ENCODE measurements around the gene GPER1. TPM values are rescaled to one million over a fixed set of nuclear protein-coding genes. Genes with fewer than 3 reads are reported as not detected.

GPER1 gene
- total and polyA plus RNA-seq, 2 donors (not counting 3 experiments of a cell fraction or from before 2014, with no cell fraction given), result 0.77 to 2.3 TPM

DNA sequence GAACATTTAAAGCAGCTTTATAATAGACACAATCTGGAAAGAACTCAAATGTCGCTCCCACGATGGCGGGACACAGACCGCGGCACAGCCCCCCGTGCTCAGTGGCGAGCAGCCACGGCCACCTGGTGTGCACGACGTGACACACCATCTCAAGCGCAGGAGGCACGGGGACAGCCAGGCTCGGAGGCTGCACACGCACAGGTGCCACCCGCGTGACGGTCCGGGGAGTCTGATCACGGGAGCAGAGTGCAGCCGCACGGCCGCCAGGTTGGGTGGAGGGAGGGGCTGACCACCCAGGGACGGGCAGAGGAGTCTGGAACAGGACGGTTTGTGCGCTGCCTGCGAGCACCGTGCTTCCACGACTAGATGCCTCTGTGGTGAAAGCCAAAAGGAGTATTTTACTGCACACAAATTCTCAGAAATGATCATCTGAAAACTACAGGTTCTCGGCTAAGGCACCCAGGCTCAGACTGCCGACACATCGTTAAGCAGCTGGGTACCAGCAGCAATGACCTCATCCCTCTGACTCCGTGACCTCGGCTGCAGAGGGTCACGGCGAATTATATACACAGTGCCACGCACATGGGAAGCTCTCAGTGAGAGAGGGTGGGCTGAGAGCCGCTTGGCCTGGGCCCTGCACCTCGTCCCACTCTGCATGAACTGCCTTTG, 7.5 kb upstream of the GPER1 start:
- ChIA-PET CTCF (interaction anchor here (0.9 to 3.4 kb wide), 2 partner anchors 87 kb away, joined by 3 to 10 read pairs; no protein-coding TSS in a partner anchor), POLR2A (no interaction called here)
- peaks cover 3% of the 10 kb centered on the region for H3K4me1 ChIP-seq (ENCODE audit: control insufficient read depth, extremely low read depth, insufficient read depth, low read length)
- no peak overlapping the region for H2AFZ ChIP-seq (ENCODE audit: low read depth, low read length)
- H3K9ac ChIP-seq (replicated peaks; ENCODE audit: extremely low read depth, insufficient read depth, low read length), result no peak overlapping the region
- intact Hi-C loops (cut with micrococcal nuclease) (no loop called here), dilution Hi-C loops (cut with MboI; ENCODE audit: extremely low pct_ligation_motif_present, low sequenced_read_pairs) (no loop called here)
- TF ChIP-seq JUN (IDR thresholded peaks at IDR 0.05; ENCODE audit: borderline replicate concordance, insufficient read depth, insufficient read length, low read depth) (no peak), GATA2 (IDR thresholded peaks at IDR 0.05; ENCODE audit: insufficient read depth, insufficient read length, low read depth, low read length) (no peak), POLR2A (IDR thresholded peaks at IDR 0.05; ENCODE audit: low read depth, low read length) (no peak), EZH2 (IDR thresholded peaks at IDR 0.05; ENCODE audit: borderline replicate concordance, low read depth, low read length, severe bottlenecking) (no peak)
- no peaks in the 10 kb centered on the region for H3K36me3 ChIP-seq (ENCODE audit: control insufficient read depth in 2 of 2, extremely low read depth in 1 of 2, insufficient read depth in 2 of 2, low read length in 2 of 2)
- no peak overlapping the region for H3K4me2 ChIP-seq (ENCODE audit: insufficient read depth, low read length)
- no peak for DNase-seq (ENCODE audit: low read depth, low spot score)
- no peaks in the 10 kb centered on the region for H3K9me1 ChIP-seq (replicated peaks; ENCODE audit: control insufficient read depth, extremely low read depth, insufficient read depth, low read length)
- H3K79me2 ChIP-seq (ENCODE audit: control insufficient read depth, insufficient read depth, low read length), result no peaks in the 10 kb centered on the region
- no peak for FAIRE-seq
- H3K9me3 ChIP-seq (replicated peaks; ENCODE audit: control insufficient read depth, insufficient read depth, low read length), result no peaks in the 10 kb centered on the region
- H4K20me1 ChIP-seq (replicated peaks; ENCODE audit: control insufficient read depth, extremely low read depth, insufficient read depth, low read length), result no peaks in the 10 kb centered on the region
- no peak overlapping the region for H3K4me3 ChIP-seq (replicated peaks in 1 of 3; ENCODE audit: insufficient read depth in 1 of 3, low read depth in 1 of 3, low read length in 3 of 3)
- no TSS peak for BruUV-seq (replicated peaks)
- H3K27me3 ChIP-seq (ENCODE audit: control insufficient read depth in 2 of 2, insufficient read depth in 2 of 2, low read length in 2 of 2), result no peaks in the 10 kb centered on the region
- no peak overlapping the region for H3K27ac ChIP-seq (ENCODE audit: insufficient read depth, low read depth, low read length)

DNA sequence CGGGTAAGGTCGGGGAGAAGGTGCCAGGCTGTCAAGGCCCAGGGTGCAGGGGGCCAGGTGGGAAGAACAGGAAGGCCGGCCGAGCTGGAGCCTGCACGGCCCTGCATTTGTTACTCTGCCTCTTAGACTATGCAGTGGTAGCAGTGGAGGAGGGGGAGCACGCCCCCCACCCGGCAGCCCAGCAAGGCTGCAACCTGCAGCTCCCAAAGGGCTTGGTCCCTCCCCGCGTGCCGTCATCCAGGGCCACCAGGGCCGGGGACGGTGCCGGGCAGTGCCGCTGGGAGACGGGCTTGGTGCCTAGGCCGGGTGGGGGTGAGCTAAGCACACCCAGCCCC, 7.0 kb upstream of the GPER1 start:
- POLR2A ChIA-PET, result no interaction called here
- CTCF ChIA-PET, result interaction anchor here (3.4 kb wide), 1 partner anchor 88 kb away, joined by 10 read pairs; no protein-coding TSS in a partner anchor
- H4K20me1 ChIP-seq (replicated peaks; ENCODE audit: control insufficient read depth, extremely low read depth, insufficient read depth, low read length), result no peaks in the 10 kb centered on the region
- H3K79me2 ChIP-seq (ENCODE audit: control insufficient read depth, insufficient read depth, low read length), result no peaks in the 10 kb centered on the region
- no TSS peak for BruUV-seq (replicated peaks)
- FAIRE-seq (no peak), DNase-seq (ENCODE audit: low read depth, low spot score) (no peak)
- H3K4me2 ChIP-seq (ENCODE audit: insufficient read depth, low read length), result no peak overlapping the region
- peaks cover 5% of the 10 kb centered on the region for H3K4me1 ChIP-seq (ENCODE audit: control insufficient read depth, extremely low read depth, insufficient read depth, low read length)
- no peaks in the 10 kb centered on the region for H3K9me1 ChIP-seq (replicated peaks; ENCODE audit: control insufficient read depth, extremely low read depth, insufficient read depth, low read length)
- H3K27ac ChIP-seq (ENCODE audit: insufficient read depth, low read depth, low read length), result no peak overlapping the region
- dilution Hi-C loops (cut with MboI; ENCODE audit: extremely low pct_ligation_motif_present, low sequenced_read_pairs), result no loop called here
- intact Hi-C loops (cut with micrococcal nuclease), result no loop called here
- TF ChIP-seq JUN (IDR thresholded peaks at IDR 0.05; ENCODE audit: borderline replicate concordance, insufficient read depth, insufficient read length, low read depth), result no peak
- TF ChIP-seq POLR2AphosphoS5 (IDR thresholded peaks at IDR 0.05; ENCODE audit: insufficient read depth, low read depth, low read length), result no peak
- no peak for TF ChIP-seq CTCF (IDR thresholded peaks at IDR 0.05; ENCODE audit: extremely low read depth in 1 of 2, insufficient read depth in 1 of 2, low read depth in 1 of 2, low read length in 2 of 2)
- no peak for TF ChIP-seq EZH2 (IDR thresholded peaks at IDR 0.05; ENCODE audit: borderline replicate concordance, low read depth, low read length, severe bottlenecking)
- no peak for TF ChIP-seq MAX (IDR thresholded peaks at IDR 0.05; ENCODE audit: insufficient read depth, insufficient read length)
- TF ChIP-seq POLR2A (IDR thresholded peaks at IDR 0.05; ENCODE audit: low read depth, low read length), result no peak
- no peak for TF ChIP-seq GATA2 (IDR thresholded peaks at IDR 0.05; ENCODE audit: insufficient read depth, insufficient read length, low read depth, low read length)
- no peak for TF ChIP-seq MYC (IDR thresholded peaks at IDR 0.05; ENCODE audit: low read depth, low read length)
- TF ChIP-seq FOS (IDR thresholded peaks at IDR 0.05; ENCODE audit: borderline replicate concordance, insufficient read depth, low read length), result no peak
- no peaks in the 10 kb centered on the region for H3K27me3 ChIP-seq (ENCODE audit: control insufficient read depth in 2 of 2, insufficient read depth in 2 of 2, low read length in 2 of 2)
- no peaks in the 10 kb centered on the region for H3K36me3 ChIP-seq (ENCODE audit: control insufficient read depth in 2 of 2, extremely low read depth in 1 of 2, insufficient read depth in 2 of 2, low read length in 2 of 2)
- no peaks in the 10 kb centered on the region for H3K9me3 ChIP-seq (replicated peaks; ENCODE audit: control insufficient read depth, insufficient read depth, low read length)
- H3K9ac ChIP-seq (replicated peaks; ENCODE audit: extremely low read depth, insufficient read depth, low read length), result no peak overlapping the region
- H3K4me3 ChIP-seq (replicated peaks in 1 of 3; ENCODE audit: insufficient read depth in 1 of 3, low read depth in 1 of 3, low read length in 3 of 3), result no peak overlapping the region
- no peak overlapping the region for H2AFZ ChIP-seq (ENCODE audit: low read depth, low read length)
